ENCODE data around the gene MED12L.

Gene MED12L

DNA sequence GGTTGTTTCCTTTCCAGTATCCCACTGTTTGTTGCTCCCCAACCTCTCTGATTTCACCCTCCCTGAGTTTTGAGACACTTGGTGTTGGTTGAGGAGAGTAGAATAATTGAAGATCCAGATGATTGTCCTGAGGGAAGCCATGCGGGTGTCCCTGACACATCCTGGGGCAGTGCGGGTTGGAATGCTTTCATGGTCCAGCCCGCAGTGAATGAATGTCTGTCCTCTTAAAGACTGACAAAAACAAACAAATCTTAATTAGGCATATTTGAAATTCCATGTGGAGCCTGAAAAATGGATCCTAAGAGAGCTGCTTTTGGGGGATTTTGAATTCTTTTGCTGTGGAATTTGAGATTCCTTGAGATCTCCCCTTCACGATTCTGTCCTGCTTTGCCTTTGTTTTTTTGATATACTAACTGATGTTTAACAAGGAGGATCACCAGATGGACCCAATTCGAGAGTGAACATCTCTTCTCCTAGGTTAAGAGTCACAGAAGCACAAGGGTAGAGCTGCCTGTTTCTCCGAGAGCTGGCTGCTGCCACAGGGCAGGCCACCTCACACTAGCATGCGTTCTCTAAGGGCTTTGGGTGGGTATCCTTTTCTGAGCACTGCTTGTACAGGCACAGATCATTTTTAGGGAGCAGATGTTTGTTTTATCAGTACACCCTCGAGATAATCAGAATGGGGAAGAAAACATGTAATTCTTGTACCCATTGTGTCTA lies 70.1 kb downstream of the MED12L start:
- no peaks in the 10 kb centered on the region for H3K36me3 ChIP-seq (ENCODE audit: insufficient read depth, low read length)
- no peaks in the 10 kb centered on the region for H4K20me1 ChIP-seq (ENCODE audit: insufficient read depth, low read length)
- no peaks in the 10 kb centered on the region for H3K9me3 ChIP-seq (ENCODE audit: low read length)
- no peak overlapping the region for H3K4me3 ChIP-seq (ENCODE audit: low read depth, low read length, poor library complexity, severe bottlenecking)
- no peak overlapping the region for H2AFZ ChIP-seq (ENCODE audit: low read length)
- no peaks in the 10 kb centered on the region for H3F3A ChIP-seq (ENCODE audit: insufficient read depth, low read length)
- H3K27ac ChIP-seq (ENCODE audit: low read depth, low read length, poor library complexity, severe bottlenecking) = no peak overlapping the region
- no peaks in the 10 kb centered on the region for H3K4me1 ChIP-seq (ENCODE audit: insufficient read depth, low read length, severe bottlenecking)
- no peak for TF ChIP-seq EZH2 (IDR thresholded peaks at IDR 0.05; ENCODE audit: borderline replicate concordance, low read length)
- TF ChIP-seq, protein P1, sequence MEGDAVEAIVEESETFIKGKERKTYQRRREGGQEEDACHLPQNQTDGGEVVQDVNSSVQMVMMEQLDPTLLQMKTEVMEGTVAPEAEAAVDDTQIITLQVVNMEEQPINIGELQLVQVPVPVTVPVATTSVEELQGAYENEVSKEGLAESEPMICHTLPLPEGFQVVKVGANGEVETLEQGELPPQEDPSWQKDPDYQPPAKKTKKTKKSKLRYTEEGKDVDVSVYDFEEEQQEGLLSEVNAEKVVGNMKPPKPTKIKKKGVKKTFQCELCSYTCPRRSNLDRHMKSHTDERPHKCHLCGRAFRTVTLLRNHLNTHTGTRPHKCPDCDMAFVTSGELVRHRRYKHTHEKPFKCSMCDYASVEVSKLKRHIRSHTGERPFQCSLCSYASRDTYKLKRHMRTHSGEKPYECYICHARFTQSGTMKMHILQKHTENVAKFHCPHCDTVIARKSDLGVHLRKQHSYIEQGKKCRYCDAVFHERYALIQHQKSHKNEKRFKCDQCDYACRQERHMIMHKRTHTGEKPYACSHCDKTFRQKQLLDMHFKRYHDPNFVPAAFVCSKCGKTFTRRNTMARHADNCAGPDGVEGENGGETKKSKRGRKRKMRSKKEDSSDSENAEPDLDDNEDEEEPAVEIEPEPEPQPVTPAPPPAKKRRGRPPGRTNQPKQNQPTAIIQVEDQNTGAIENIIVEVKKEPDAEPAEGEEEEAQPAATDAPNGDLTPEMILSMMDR (IDR thresholded peaks at IDR 0.05; ENCODE audit: low read length) = no peak
- H3K9me2 ChIP-seq (ENCODE audit: low read depth, low read length) = no peaks in the 10 kb centered on the region
- no peak overlapping the region for H3K9ac ChIP-seq (ENCODE audit: low read length)
- H3K79me2 ChIP-seq (ENCODE audit: insufficient read depth, low read length) = no peaks in the 10 kb centered on the region
- no peaks in the 10 kb centered on the region for H3K27me3 ChIP-seq (ENCODE audit: insufficient read depth, low read length)
- no peak overlapping the region for H3K4me2 ChIP-seq (ENCODE audit: low read length)

DNA sequence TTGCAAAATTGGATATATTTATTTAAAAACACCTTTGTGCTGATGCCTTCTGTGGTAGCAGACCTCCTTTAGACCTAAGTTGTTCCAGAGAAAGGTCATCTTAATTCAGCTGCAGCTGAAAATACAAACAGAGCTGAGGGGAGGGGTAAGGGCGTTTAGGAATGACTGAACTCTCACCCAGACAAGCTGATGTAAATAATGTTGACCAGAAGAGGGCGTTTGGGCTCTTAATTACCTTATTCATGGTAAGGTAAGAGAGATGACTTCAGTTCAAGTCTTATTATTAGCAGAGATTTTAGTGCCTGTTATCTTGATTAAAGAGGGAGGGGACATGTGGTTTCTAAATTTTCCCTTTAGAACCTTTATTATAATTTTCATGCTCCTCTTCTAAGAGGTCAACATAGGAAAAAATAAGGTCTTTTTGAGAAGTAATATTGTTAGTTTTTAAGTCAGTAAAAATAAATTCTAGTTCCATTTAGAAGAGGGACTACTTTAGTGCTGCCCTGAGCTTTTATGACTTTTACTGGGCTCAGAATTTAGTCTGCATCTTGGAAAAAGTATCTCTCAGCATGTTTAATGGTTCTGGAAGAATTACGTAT lies 71.3 kb downstream of the MED12L start:
- Histone ChIP-seq H3K9me3 (ENCODE audit: low read length) (no peaks in the 10 kb centered on the region), H3K4me1 (ENCODE audit: insufficient read depth, low read length, severe bottlenecking) (no peaks in the 10 kb centered on the region), H3K27ac (ENCODE audit: low read depth, low read length, poor library complexity, severe bottlenecking) (no peak overlapping the region), H3K9ac (ENCODE audit: low read length) (no peak overlapping the region), H3K4me3 (ENCODE audit: low read depth, low read length, poor library complexity, severe bottlenecking) (no peak overlapping the region), H3K4me2 (ENCODE audit: low read length) (no peak overlapping the region), H3K27me3 (ENCODE audit: insufficient read depth, low read length) (no peaks in the 10 kb centered on the region), H3K9me2 (ENCODE audit: low read depth, low read length) (no peaks in the 10 kb centered on the region), H3K79me2 (ENCODE audit: insufficient read depth, low read length) (no peaks in the 10 kb centered on the region), H3K36me3 (ENCODE audit: insufficient read depth, low read length) (no peaks in the 10 kb centered on the region), H2AFZ (ENCODE audit: low read length) (no peak overlapping the region), H3F3A (ENCODE audit: insufficient read depth, low read length) (no peaks in the 10 kb centered on the region), H4K20me1 (ENCODE audit: insufficient read depth, low read length) (no peaks in the 10 kb centered on the region)
- TF ChIP-seq EZH2 (IDR thresholded peaks at IDR 0.05; ENCODE audit: borderline replicate concordance, low read length) = no peak
- TF ChIP-seq, protein P1 (IDR thresholded peaks at IDR 0.05; ENCODE audit: low read length) = peak; percentile 85

DNA sequence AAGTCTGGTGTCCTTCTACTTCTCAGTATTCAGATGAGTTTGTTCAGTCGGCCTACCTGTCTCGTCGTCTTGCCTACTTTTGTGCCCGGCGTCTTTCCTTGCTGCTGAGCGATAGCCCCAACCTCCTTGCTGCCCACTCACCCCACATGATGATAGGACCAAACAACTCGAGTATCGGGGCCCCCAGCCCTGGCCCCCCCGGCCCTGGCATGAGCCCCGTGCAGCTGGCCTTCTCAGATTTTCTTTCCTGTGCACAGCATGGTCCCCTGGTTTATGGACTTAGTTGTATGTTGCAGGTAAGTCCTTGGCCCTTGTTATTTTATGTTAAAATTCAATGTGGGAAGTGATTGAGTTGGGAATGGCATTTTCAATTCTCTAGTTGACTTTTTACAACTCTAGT lies 74.3 kb downstream of the MED12L start:
- Histone ChIP-seq H3K4me1 (ENCODE audit: insufficient read depth, low read length, severe bottlenecking) (no peaks in the 10 kb centered on the region), H3K4me3 (ENCODE audit: low read depth, low read length, poor library complexity, severe bottlenecking) (no peak overlapping the region), H3K4me2 (ENCODE audit: low read length) (no peak overlapping the region), H3K27ac (ENCODE audit: low read depth, low read length, poor library complexity, severe bottlenecking) (no peak overlapping the region), H3K36me3 (ENCODE audit: insufficient read depth, low read length) (no peaks in the 10 kb centered on the region), H3K27me3 (ENCODE audit: insufficient read depth, low read length) (no peaks in the 10 kb centered on the region), H3K9me2 (ENCODE audit: low read depth, low read length) (no peaks in the 10 kb centered on the region), H3K9me3 (ENCODE audit: low read length) (no peaks in the 10 kb centered on the region), H3K9ac (ENCODE audit: low read length) (no peak overlapping the region), H3F3A (ENCODE audit: insufficient read depth, low read length) (no peaks in the 10 kb centered on the region), H4K20me1 (ENCODE audit: insufficient read depth, low read length) (no peaks in the 10 kb centered on the region), H2AFZ (ENCODE audit: low read length) (no peak overlapping the region), H3K79me2 (ENCODE audit: insufficient read depth, low read length) (no peaks in the 10 kb centered on the region)
- TF ChIP-seq EZH2 (IDR thresholded peaks at IDR 0.05; ENCODE audit: borderline replicate concordance, low read length) = no peak
- TF ChIP-seq, protein P1 (IDR thresholded peaks at IDR 0.05; ENCODE audit: low read length) = no peak
